Islet of Langerhans (tissue), 1 donor: Measurements from ENCODE around the gene SRD5A1.

Experiments
- FAIRE-seq: peaks from one replicate; lab custom pipeline; 2011; peaks lifted over from hg19 to GRCh38; lab: Jason Lieb, UNC

The SRD5A1 gene

DNA sequence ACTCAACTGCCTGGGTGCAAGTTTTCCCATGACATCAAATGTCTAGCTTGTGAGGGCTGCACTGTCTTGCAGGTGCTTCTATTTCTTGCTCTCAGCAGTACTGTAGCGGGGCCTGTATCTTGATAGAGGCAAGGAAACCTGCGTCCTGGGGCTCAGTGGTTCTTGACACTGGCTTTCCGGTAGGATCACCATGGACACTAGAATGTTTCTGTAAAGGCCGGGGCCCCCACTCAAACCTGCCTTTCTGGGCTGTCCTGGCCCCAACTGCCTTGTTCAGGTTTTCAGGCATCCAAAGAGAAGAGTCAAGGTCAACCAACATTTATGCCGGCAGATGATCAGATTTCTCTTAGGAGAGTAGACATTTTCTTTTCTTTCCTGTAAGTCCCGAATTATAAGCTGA is 53.3 kb downstream of the SRD5A1 start:
- FAIRE-seq: no peak

DNA sequence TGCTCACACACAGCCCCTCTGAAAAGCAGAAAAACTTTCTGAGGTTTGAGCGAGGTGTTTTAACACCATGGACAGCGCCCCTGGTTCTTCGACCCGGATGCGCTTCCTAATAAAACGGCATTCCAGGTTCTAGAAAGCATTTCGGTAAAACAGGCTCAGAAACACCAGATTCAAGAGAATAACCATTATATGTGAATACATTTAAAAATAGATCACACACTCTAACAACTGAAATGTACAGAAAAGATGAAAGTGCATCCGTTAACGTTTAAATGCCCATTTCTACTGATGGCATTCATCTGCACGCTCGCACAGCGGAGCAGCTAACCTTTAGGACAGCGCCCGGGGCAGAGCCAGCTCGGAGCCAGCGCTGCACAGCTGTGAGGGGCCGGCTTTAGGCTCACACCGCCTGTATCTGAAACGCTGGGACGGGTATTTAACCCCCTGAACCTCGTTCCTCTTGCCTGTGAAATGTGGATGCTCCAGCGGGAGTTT is 53.7 kb downstream of the SRD5A1 start:
- FAIRE-seq: no peak

DNA sequence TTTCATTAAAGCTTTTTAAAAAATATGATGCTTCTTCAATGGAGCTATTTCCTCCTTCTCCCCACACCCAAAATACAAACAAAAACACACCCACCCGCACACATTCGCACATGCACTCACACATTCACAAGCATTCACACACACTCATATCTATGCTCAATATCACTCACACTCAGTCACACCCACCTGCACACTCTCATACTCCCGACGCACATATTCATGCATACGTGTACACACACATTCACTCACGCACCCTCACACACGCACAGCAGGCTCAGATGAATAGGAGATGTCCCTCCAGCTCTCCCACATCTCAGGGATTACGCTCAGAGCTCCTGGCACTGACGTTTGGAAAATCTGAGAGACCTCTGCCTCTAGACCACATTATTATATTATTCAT is 54.3 kb downstream of the SRD5A1 start:
- no peak for FAIRE-seq

DNA sequence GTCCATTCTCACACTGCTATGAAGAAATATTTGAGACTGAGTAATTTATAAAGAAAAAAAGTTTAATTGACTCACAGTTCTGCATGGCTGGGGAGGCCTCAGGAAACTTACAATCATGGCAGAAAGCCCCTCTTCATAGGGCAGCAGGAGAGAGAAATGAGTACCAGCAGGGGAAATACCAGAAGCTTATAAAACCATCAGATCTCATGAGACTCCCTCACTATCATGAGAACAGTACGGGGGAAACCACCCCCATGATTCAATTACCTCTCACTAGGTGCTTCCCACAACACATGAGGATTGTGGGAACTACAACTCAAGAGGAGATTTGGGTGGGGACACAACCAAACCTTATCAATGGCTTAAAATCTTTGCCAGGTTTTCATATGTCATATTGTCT is 59.7 kb downstream of the SRD5A1 start:
- FAIRE-seq: no peak

DNA sequence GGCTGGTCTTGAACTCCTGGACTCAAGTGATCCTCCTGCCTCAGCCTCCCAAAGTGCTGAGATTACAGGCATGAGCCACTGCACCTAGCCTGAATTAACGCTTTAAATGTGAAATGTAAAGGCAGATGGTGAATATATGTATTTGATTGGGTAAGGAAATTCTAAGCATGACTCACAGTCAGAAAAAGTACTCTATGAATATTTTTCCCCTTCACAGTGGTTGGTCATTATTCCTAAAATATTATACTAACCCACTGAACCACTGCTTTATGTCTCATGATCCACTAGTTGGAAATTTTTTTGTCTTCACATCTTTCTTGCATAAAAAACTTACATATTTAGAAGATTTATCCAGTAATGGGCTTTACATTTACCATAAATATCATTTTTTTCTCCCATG is 65.5 kb downstream of the SRD5A1 start:
- no peak for FAIRE-seq

DNA sequence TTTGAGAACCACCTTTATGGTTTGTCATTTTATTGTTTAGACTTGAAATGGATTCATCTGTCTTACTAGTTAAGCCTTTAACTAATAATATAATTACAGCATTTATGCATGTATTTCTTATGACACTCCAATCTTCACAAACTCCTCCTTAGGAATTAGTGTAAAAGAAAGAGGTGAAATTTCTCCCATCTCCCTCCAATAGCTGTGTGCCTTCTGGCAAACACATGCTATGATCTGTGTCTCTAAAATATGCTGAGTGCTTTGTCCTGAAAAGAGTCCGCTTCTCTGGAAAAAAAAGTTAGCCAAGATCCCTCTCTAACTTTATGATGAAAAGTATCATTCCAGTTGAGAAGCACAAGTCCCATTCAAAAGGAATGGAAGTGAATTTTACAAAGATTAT is 66.1 kb downstream of the SRD5A1 start:
- FAIRE-seq: no peak

DNA sequence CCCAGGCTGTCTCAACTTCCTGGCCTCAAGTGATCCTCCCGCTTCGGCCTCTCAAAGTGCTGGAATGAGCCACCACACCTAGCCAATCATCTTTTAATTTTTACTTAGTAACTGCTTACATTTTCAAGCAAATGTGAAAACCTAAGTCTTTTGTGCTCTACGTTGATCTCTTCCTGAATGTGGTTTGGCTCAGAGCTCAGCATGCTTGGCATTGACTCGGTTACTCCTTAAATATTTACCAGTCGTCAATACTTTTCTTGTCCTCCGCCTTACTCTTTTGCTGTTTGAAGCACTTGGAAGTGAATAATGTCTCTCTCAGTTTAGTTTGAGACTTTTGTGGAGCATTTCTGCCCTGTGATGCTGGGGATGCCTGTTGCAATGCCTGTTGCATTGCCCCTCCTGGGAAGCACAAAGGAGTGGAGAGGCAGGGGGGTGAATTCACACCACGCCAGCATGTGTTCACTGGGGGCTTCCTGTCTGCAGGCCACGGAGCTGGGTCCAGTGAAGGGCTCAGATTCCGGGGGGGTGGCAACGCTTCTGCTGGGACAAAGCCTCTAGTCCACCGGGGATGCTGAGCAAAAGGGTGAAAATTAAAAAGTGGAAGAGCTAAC is 66.9 kb downstream of the SRD5A1 start:
- FAIRE-seq: no peak

DNA sequence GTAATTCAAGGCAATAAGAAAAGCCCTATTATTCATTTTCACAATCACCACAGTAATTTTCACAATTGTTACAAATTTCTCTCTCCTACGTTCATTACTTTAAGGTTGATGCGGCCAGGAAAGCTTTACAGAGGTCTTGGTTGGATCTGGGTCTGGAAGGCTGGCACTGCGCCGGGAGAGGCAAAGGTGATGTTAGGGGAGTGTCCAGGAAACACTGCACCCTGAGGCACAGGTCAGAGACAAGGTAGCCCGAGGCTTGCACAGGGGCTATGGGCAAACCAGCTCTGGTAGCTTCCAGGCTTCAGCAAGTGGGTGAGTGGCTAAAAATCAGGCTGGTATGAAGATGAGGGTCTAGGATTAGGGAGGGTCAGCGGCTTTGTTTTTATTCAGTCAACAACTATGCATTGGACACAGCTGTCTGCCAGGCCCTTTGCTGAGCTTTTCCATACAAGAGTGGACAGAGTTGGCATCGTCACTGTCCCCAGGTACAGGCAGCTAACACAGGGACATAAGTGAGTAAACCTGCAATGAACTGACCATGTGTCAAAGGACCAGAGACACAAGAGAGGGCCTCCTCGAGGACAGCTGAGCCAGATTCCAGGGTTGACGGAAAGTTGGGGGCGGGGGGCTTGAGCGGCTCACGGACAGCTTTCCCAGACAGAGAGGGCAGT is 67.6 kb downstream of the SRD5A1 start:
- FAIRE-seq: no peak

DNA sequence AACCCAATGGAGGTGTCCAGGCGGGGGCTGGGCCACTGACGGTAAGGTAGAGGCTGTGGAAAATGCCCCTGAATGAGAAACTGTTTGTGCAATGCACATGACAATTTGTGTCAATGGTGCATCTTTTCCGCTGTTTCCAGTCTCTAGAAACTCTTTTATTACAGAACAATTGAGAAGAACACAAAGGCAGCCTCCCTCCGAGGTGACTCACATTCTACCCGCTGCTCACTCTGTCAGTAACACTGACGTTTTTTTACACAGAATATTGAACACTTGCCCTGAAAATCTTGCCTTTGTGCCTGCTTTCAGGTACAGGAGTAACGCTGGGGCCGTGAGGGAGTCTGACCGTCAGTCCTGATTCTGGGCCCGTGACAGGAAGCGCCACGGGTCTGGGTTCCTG is 68.3 kb downstream of the SRD5A1 start:
- FAIRE-seq: no peak

DNA sequence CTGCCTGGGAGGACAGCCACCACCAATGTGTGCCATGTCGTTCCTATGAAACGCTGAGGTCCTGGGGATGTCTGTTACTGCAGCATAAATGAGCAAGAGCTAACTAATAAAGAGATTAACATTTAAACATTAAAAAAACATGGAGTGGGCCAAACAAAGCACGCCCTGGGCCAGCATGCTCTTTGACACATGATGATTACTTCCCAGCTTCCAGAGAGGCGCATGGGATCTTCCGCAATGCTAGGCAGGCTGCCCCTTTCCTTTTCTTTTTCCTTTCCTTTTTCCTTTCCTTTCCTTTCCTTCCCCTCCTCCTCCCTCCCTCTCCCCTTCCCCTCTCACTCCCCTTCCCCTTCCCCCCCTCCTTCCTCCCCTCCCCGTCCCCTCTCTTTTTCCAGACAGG is 69.4 kb downstream of the SRD5A1 start:
- FAIRE-seq: no peak

DNA sequence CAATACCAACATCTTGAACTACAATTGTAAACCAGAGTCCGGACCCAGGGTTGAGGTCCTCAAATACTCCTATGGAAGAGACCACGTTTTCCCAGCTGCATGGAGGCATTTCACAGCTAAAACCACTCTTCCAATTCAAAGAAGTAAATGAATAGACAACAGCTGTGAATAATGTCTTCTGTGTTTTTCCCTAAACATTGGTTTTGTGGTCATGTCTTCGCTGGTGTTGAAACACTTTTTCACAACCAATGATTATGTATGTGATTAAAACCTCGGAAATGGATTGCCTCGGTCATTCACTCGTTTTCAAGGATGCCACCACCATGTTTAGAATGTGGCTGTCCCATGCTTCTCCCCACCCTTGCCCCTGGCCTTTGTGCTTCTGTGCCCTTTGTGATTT is 70.6 kb downstream of the SRD5A1 start:
- FAIRE-seq: no peak

DNA sequence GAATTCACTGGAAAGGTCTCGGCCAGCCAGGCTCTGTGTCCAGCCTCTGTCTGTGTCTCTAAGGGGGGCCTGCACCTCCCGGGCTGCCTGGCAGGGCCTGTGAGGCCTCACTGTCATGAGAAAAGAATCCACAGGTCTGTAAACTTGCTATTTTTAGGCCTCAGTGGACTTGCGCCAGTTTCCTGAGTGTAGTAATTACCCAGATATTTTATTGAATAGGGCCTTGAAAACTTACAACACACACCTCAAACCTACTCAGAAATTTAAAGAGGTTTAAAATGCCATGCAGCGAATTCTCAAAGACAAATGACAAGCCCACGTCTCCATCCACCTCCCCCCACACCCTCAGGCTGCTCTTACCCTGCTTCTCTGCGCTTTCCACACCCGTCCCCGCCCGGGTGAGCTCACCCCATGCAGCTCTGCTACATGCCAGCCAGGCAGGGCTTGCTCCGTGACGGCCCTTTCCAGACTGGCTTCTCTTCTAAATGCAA is 71.2 kb downstream of the SRD5A1 start:
- FAIRE-seq: no peak

DNA sequence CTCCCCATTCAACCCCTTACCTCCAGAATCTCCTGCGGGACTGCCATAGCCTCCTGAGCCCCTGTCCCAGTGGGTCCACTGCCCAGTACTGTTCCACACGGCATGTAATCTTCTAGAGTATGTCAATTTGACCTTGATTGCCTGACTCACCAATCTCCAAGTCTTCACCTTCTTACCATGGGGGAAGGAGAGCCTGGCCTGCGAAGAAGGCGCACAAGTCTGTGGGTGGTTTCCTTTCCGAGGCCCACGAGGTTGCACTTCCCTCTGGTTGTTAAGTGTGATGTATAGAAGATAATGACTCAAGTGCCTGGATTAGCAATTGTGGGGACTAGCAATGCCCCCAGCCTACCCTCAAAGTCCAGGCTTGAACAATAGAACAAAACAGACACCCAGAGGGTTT is 71.8 kb downstream of the SRD5A1 start:
- no peak for FAIRE-seq

DNA sequence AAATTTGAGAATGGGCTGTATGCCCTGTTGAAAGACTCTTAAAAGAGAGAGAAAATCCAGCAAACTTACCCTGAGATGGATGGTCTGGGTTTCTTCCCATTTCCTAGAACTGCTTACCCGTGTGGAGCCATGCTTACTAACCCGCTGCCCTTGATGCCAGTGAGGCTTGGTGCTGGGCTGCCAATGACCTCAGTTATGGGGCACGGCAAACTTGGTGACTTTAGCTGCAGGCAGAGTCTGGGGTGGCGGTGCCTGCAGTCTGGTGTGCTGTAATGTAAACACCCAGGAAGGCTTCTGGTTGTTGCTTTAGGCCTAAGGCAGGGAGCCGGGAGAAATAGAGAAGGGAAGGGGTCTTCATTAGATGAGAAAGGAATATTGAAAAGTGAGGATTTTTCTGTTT is 72.7 kb downstream of the SRD5A1 start:
- no peak for FAIRE-seq

DNA sequence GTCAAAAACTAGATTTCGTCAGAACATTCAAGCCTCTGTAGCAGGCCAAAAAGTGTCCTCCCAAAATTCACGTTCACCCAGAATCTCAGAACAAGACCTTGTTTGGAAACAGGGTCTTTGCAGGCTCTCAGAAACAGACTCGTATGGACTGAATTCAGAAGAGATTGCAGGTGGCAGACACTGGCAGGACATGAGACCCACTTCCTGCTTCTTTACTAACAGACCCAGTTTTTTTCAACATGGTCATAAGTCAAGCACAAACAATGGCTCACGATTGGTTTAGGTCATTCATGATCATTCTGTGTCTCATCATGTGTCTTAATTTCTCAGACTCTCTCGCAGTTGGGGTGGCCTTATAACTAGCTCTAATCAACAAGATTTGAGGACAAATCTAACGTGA is 74.6 kb downstream of the SRD5A1 start:
- FAIRE-seq: no peak

DNA sequence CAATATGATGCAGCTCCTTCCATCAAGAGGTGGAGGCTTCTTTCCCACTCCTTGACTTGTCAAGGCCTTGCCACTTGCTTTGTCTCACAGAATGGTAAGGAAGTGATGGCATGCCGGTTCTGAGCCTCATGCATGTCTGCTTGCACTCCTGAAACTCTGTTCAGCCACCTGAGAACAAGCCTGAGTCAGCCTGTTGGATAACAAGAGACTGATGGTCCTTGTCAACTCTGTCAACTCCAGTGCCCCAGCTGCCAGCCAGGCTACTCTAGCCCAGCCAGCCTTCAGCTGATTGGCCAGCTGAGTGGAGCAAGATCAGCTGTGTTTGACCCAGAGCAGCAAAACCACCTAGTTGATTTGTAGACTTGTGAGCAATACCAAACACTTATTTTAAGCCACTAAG is 75.6 kb downstream of the SRD5A1 start:
- no peak for FAIRE-seq

DNA sequence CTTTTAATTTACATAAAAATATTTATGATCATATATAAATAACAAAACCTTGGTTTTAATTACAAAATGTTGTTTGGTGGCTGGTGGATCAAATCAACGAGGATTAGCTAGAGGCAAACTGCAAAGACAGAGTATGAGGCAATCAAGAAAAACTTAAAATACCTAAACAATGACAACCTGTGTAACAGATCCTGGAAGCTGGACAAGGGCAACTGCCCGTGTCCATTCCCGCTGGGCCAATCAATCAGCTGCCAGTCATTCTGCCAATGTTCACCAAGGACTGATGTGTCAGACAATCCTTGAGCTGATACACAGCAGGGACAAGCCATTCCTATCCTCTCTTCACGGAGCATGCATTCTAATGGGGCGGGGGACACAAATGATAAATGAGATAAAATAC is 76.8 kb downstream of the SRD5A1 start:
- FAIRE-seq: no peak

DNA sequence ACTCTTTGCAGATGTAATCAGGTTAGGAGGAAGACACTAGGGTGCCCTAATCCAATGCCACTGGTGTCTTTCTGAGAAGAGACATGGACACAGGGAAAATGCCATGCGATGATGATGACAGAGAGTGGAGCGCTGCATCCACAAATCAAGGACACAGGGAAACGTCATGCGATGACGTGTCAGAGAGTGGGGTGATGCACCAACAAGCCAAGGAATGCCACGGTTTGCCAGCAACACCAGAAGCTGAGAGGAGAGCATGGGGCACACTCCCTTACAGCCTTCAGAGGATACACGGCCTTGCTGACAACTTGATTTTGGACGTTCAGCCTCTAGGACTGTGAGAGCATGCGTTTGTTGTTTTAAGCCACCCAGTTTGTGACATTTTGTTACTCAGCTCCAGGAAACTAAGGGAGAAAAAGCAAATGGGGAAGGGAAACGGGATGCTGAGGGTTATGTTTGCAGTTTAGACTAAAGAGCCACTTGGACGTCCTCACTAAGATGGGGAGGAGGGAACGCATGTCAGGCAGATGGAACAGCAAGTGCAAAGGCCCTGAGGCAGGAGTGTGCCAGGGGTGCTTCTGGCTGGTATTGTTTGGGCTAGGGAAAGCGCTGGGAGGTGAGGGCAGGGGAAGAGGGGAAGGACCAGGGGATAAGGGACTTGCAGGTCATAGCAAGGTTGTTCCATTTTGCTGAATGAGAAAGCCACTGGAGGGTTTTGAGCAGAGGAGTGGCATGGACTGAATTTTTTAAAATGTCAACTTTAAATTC is 77.5 kb downstream of the SRD5A1 start:
- no peak for FAIRE-seq

DNA sequence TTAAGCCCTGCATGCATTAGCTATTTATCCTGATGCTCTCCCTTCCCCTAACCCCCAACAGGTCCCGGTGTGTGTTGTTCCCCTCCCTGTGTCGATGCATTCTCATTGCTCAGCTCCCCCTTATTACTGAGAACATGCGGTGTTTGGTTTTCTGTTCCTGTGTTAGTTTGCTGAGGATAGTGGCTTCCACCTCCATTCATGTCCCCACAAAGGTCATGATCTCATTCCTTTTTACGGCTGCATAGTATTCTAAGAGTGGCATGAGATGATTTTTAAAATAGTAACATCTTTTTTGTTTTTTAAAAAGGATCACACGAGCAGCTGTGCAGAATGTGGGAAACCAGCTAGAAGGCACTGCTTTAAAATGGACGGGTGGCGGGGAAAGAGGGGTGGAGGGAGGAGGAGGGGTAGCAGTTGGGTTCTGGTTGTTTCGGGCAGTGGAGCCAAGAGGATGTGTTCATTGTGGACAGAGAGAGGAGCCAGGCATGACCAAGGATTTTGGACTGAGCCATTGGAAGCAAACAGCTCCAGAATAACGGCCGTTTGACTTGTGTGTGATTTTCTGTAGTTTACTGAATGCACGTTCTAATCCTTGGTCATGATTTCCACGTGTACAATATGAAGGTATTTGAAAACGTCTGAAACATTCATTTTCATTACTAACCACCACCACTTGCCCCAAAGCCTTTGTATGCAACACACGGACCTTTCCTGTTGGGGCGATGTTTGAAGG is 78.3 kb downstream of the SRD5A1 start:
- no peak for FAIRE-seq

DNA sequence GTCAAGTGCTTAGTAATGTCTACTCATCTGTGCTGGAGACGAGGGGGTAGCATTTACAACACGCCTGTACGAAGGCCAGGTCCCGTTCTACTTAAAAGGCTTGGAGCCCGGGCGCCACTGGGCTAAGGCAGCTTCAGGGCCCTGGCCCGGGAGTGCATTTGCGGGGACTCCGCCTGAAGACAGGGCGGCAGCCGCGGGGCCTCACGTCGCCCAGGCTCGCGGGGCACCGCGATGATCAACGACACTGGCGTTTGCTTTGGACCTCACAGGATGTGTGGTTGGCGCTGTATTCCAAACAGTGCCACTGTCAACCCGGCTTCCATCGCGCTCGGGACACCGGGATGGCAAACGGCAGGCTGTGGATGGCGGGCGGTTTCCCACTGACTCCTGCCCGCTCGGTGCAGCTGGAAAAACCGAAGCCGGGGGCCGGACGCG is 78.9 kb downstream of the SRD5A1 start:
- no peak for FAIRE-seq

DNA sequence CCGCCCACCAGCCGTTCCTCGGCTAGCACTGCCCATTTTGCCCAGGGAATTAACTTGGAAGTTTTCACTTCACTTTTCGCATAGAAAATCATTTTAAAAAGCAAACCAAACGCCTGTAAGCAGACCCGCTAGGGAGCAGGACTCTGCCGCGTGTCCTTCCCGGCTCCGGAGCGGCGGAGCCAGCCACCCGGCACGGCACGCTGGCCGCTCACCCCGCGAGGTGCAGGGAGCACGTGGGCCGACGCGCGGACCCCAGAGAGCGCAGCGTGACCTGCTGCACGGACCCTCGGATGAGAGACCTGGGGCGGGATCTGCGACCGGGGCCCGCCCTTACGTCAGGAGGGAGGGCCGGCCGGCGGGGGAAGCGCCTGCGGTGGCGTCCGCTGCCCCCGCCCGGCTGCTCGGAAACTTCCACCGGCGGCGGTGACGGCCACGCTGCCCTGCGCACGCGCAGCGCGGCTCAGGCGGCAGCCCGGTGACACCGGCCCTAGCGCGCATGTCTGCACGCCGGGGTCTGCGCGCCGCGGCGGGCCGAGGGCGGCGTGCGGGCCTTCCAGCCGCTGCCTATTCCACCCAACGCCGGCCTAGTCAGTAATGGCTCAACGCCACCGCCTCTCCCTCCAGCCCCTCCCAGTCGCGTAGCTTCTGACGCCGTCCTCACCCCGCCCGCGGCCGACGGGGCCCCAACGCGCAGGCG is 79.5 kb downstream of the SRD5A1 start:
- FAIRE-seq: no peak
